ENCODE data around the gene XBP1. TPM values are rescaled to one million over a fixed set of nuclear protein-coding genes. Genes with fewer than 3 reads are reported as not detected.
"Not testable (repeated sequence)": the region's sequence is repeated elsewhere in the genome, so short reads cannot be mapped to it uniquely, and the experiment has no call there.

The XBP1 gene
- total and polyA plus RNA-seq, 5 donors = 53.0 to 140 (median 83.9) TPM

GRCh38 chr22:28768701-28769393 lies 31.5 kb downstream of the XBP1 start:
- no peak overlapping the region for H3K27ac ChIP-seq (ENCODE audit: low read length)
- H3K27me3 ChIP-seq (ENCODE audit: control insufficient read depth, insufficient read depth) = no peaks in the 10 kb centered on the region
- ATAC-seq (no peak), DNase-seq (no peak)
- intact Hi-C loops (cut with DNase I) = no loop called here
- H3K4me1 ChIP-seq (ENCODE audit: control insufficient read depth, insufficient read depth, low read length) = no peaks in the 10 kb centered on the region
- 87% methylated on average over 6 of the region's 6 CpGs for WGBS
- no peaks in the 10 kb centered on the region for H3K9me3 ChIP-seq (ENCODE audit: control insufficient read depth, low read length)
- no peak overlapping the region for H3K4me3 ChIP-seq (ENCODE audit: low read length)

GRCh38 chr22:28766628-28767027 lies 33.7 kb downstream of the XBP1 start:
- ATAC-seq = no peak

GRCh38 chr22:28762000-28762399 lies 38.4 kb downstream of the XBP1 start:
- H3K4me1 ChIP-seq (ENCODE audit: control insufficient read depth, insufficient read depth, low read length); intact Hi-C loops (cut with DNase I); DNase-seq; H3K9me3 ChIP-seq (ENCODE audit: control insufficient read depth, low read length); H3K4me3 ChIP-seq (ENCODE audit: low read length); H3K27ac ChIP-seq (ENCODE audit: low read length); H3K27me3 ChIP-seq (ENCODE audit: control insufficient read depth, insufficient read depth); ATAC-seq: not testable (repeated sequence)
- 97% methylated on average over 4 of the region's 4 CpGs for WGBS

More at GRCh38 chr22:28766628-28767027, 33.7 kb downstream of the XBP1 start:
- WGBS = 91% methylated on average over 3 of the region's 3 CpGs
- H3K27ac ChIP-seq (ENCODE audit: low read length) = no peak overlapping the region
- no peak for DNase-seq
- H3K4me1 ChIP-seq (ENCODE audit: control insufficient read depth, insufficient read depth, low read length) = no peaks in the 10 kb centered on the region
- H3K9me3 ChIP-seq (ENCODE audit: control insufficient read depth, low read length) = no peaks in the 10 kb centered on the region
- intact Hi-C loops (cut with DNase I) = no loop called here
- H3K27me3 ChIP-seq (ENCODE audit: control insufficient read depth, insufficient read depth) = no peaks in the 10 kb centered on the region
- no peak overlapping the region for H3K4me3 ChIP-seq (ENCODE audit: low read length)

- H3K4me1 ChIP-seq (ENCODE audit: control insufficient read depth, insufficient read depth, low read length) = no peaks in the 10 kb centered on the region
- intact Hi-C loops (cut with DNase I) = no loop called here
- no peak overlapping the region for H3K4me3 ChIP-seq (ENCODE audit: low read length)
- DNase-seq (no peak), ATAC-seq (no peak)
- 94% methylated on average over 10 of the region's 10 CpGs for WGBS
- no peaks in the 10 kb centered on the region for H3K27me3 ChIP-seq (ENCODE audit: control insufficient read depth, insufficient read depth)
- no peak overlapping the region for H3K27ac ChIP-seq (ENCODE audit: low read length)
- no peaks in the 10 kb centered on the region for H3K9me3 ChIP-seq (ENCODE audit: control insufficient read depth, low read length)
These were observed 39.0 kb downstream of the XBP1 start for GRCh38 chr22:28761449-28761755.

- H3K27ac ChIP-seq (ENCODE audit: low read length) = no peak overlapping the region
- ATAC-seq = no peak
- WGBS = 76% methylated on average over 3 of the region's 3 CpGs
- no peaks in the 10 kb centered on the region for H3K9me3 ChIP-seq (ENCODE audit: control insufficient read depth, low read length)
- H3K4me3 ChIP-seq (ENCODE audit: low read length) = no peak overlapping the region
- intact Hi-C loops (cut with DNase I) = no loop called here
- H3K27me3 ChIP-seq (ENCODE audit: control insufficient read depth, insufficient read depth) = no peaks in the 10 kb centered on the region
- no peak for DNase-seq
- H3K4me1 ChIP-seq (ENCODE audit: control insufficient read depth, insufficient read depth, low read length) = no peaks in the 10 kb centered on the region
These were observed 40.4 kb downstream of the XBP1 start for GRCh38 chr22:28759861-28760560.

- H3K27me3 ChIP-seq (ENCODE audit: control insufficient read depth, insufficient read depth); DNase-seq; H3K4me3 ChIP-seq (ENCODE audit: low read length); H3K4me1 ChIP-seq (ENCODE audit: control insufficient read depth, insufficient read depth, low read length); ATAC-seq; H3K9me3 ChIP-seq (ENCODE audit: control insufficient read depth, low read length); intact Hi-C loops (cut with DNase I); H3K27ac ChIP-seq (ENCODE audit: low read length): not testable (repeated sequence)
- WGBS = 97% methylated on average over 3 of the region's 3 CpGs
These were observed 45.9 kb downstream of the XBP1 start for GRCh38 chr22:28754512-28754911.

GRCh38 chr22:28750471-28750881 lies 49.9 kb downstream of the XBP1 start:
- no peaks in the 10 kb centered on the region for H3K27me3 ChIP-seq (ENCODE audit: control insufficient read depth, insufficient read depth)
- ATAC-seq (peak in 1 of 2 donors; percentile 49), DNase-seq (no peak)
- no peaks in the 10 kb centered on the region for H3K4me1 ChIP-seq (ENCODE audit: control insufficient read depth, insufficient read depth, low read length)
- H3K27ac ChIP-seq (ENCODE audit: low read length) = no peak overlapping the region
- intact Hi-C loops (cut with DNase I) = no loop called here
- H3K9me3 ChIP-seq (ENCODE audit: control insufficient read depth, low read length) = no peaks in the 10 kb centered on the region
- no peak overlapping the region for H3K4me3 ChIP-seq (ENCODE audit: low read length)
- WGBS = 41% methylated on average over 6 of the region's 6 CpGs

Other genes with a start within 250 kb of the XBP1 start
- gene TTC28, start 120.7 kb downstream of the XBP1 start, total RNA-seq = 10 to 100 TPM; 18.7 to 21.1 (median 19.0) TPM
- 5.7 TPM for gene TTC28, start 120.7 kb downstream of the XBP1 start, polyA plus RNA-seq
- 10 to 100 TPM in 1 of 4 donors, 1 to 10 TPM in 3; 2.3 to 12.6 (median 4.5) TPM for gene CHEK2, start 58.7 kb downstream of the XBP1 start, total RNA-seq
- 4.1 TPM for gene CHEK2, start 58.7 kb downstream of the XBP1 start, polyA plus RNA-seq
- 10 to 100 TPM in 1 of 4 donors, 1 to 10 TPM in 3; 7.5 to 11.0 (median 9.0) TPM for gene HSCB, start 58.5 kb downstream of the XBP1 start, total RNA-seq
- gene HSCB, start 58.5 kb downstream of the XBP1 start, polyA plus RNA-seq = 16.3 TPM
- 10 to 100 TPM; 13.1 to 14.0 (median 13.4) TPM for gene CCDC117, start 27.9 kb downstream of the XBP1 start, total RNA-seq
- gene CCDC117, start 27.9 kb downstream of the XBP1 start, polyA plus RNA-seq = 6.6 TPM
- gene ZNRF3, start 83.0 kb upstream of the XBP1 start, total RNA-seq = 1 to 10 TPM; 8.4 to 9.4 (median 8.8) TPM
- gene ZNRF3, start 83.0 kb upstream of the XBP1 start, polyA plus RNA-seq = 4.0 TPM